Neural cell (in vitro differentiated cells): ENCODE results near the gene NUP50. TPM values are rescaled to one million over a fixed set of nuclear protein-coding genes. Genes with fewer than 3 reads are reported as not detected.

Experiments used
- H2AFZ ChIP-seq: fragments of 200-600, 300-800 bp; sonication (generic), shearing (Covaris generic); 2 replicates; pipeline ENCODE4 v1.6.0; 2014; ENCODE audit warnings: low read depth, mild to moderate bottlenecking, antibody characterized with exemption, low read length, moderate library complexity
- H3F3A ChIP-seq: fragments of 200-600 bp; shearing (Covaris generic); 2 replicates; pipeline ENCODE4 v1.6.1; 2016; ENCODE audit warnings: mild to moderate bottlenecking, moderate library complexity, mixed read lengths, antibody characterized with exemption, low read length; ENCODE audit not compliant: insufficient read depth, poor library complexity, severe bottlenecking
- H3K27ac ChIP-seq: fragments of 200-600, 300-800 bp; sonication (generic), shearing (Covaris generic); 2 replicates; pipeline ENCODE4 v1.5.1; 2014; ENCODE audit warnings: mild to moderate bottlenecking, low read length, moderate library complexity
- H3K27me3 ChIP-seq: fragments of 300-800, 200-600 bp; sonication (generic), shearing (Covaris generic); 2 replicates; pipeline ENCODE4 v1.6.0; 2014; ENCODE audit warnings: mild to moderate bottlenecking, low read depth, low read length, moderate library complexity; ENCODE audit not compliant: insufficient read depth
- H3K36me3 ChIP-seq: fragments of 300-800, 200-600 bp; sonication (generic), shearing (Covaris generic); 2 replicates; pipeline ENCODE4 v1.5.1; 2014; ENCODE audit warnings: mild to moderate bottlenecking, antibody characterized with exemption, low read length, moderate library complexity; ENCODE audit not compliant: insufficient read depth
- H3K4me2 ChIP-seq: fragments of 300-800, 200-600 bp; sonication (generic), shearing (Covaris generic); 2 replicates; pipeline ENCODE4 v1.6.0; 2014; ENCODE audit warnings: mild to moderate bottlenecking, low read length
- H3K4me3 ChIP-seq: fragments of 300-800, 200-600 bp; sonication (generic), shearing (Covaris generic); 2 replicates; pipeline ENCODE4 v1.5.1; 2014; ENCODE audit warnings: mild to moderate bottlenecking, low read length, moderate library complexity
- H3K79me2 ChIP-seq: fragments of 200-600 bp; shearing (Covaris generic); replicated peaks from 2 replicates; pipeline ENCODE4 v1.6.0; 2014; ENCODE audit warnings: mild to moderate bottlenecking, low read length, moderate library complexity; ENCODE audit not compliant: insufficient read depth
- H3K9ac ChIP-seq: fragments of 300-800, 200-600 bp; sonication (generic), shearing (Covaris generic); 2 replicates; pipeline ENCODE4 v1.6.1; 2016; ENCODE audit warnings: mild to moderate bottlenecking, low read length, mixed read lengths
- H3K9me2 ChIP-seq: fragments of 200-600 bp; shearing (Covaris generic); 2 replicates; pipeline ENCODE4 v1.6.1; 2016; ENCODE audit warnings: mild to moderate bottlenecking, low read length, mixed read lengths; ENCODE audit not compliant: insufficient read depth
- H3K9me3 ChIP-seq: fragments of 200-600, 300-800 bp; sonication (generic), shearing (Covaris generic); 2 replicates; pipeline ENCODE4 v1.6.1; 2016; ENCODE audit warnings: mild to moderate bottlenecking, mixed run types, low read length, moderate library complexity, mixed read lengths
- H4K20me1 ChIP-seq: fragments of 200-600 bp; shearing (Covaris generic); 2 replicates; pipeline ENCODE4 v1.6.1; 2016; ENCODE audit warnings: mild to moderate bottlenecking, mixed run types; ENCODE audit not compliant: insufficient read depth
- EP300 ChIP-seq: fragments of 450-650 bp; conservative IDR thresholded peaks from 2 replicates; pipeline ENCODE4 v1.6.1; 2014; ENCODE audit warnings: antibody characterized with exemption, mild to moderate bottlenecking, moderate library complexity; ENCODE audit not compliant: poor library complexity, severe bottlenecking
- EZH2 ChIP-seq: fragments of 200-600, 300-800 bp; shearing (Covaris generic), sonication (generic); IDR thresholded peaks from 2 replicates; pipeline ENCODE4 v1.6.1; 2014; ENCODE audit warnings: antibody characterized with exemption, low read length, borderline replicate concordance, mild to moderate bottlenecking; ENCODE audit not compliant: insufficient read depth, poor library complexity, severe bottlenecking
- MXI1 ChIP-seq: fragments of 450-650 bp; conservative IDR thresholded peaks from 2 replicates; pipeline ENCODE4 v1.6.1; 2014; ENCODE audit warnings: antibody characterized with exemption, mild to moderate bottlenecking; ENCODE audit not compliant: poor library complexity, severe bottlenecking
- POLR2AphosphoS5 ChIP-seq: IDR thresholded peaks from 2 replicates; pipeline ENCODE4 v1.6.1; 2012
- RAD21 ChIP-seq: fragments of 450-650 bp; conservative IDR thresholded peaks from 2 replicates; pipeline ENCODE4 v1.6.1; 2014; ENCODE audit warnings: antibody characterized with exemption, mild to moderate bottlenecking, moderate library complexity
- SMC3 ChIP-seq: fragments of 450-650 bp; conservative IDR thresholded peaks from 2 replicates; pipeline ENCODE4 v1.6.1; 2014; ENCODE audit warnings: antibody characterized with exemption, mild to moderate bottlenecking, moderate library complexity; ENCODE audit not compliant: poor library complexity
- TAF1 ChIP-seq: IDR thresholded peaks from 2 replicates; pipeline ENCODE4 v1.6.1; 2012; ENCODE audit warnings: low read depth
- polyA plus RNA-seq: library from polyadenylated mRNA; depleted of rRNA; stranded (reverse); fragments of >200 nt; gene quantifications from 2 replicates; pipeline ENCODE4 v1.2.3, GENCODE V29; 2014
- TF ChIP-seq, protein P1 (sequence below): fragments of 450-650 bp; IDR thresholded peaks from 2 replicates; pipeline ENCODE4 v1.5.1; 2014; ENCODE audit warnings: antibody characterized with exemption, mild to moderate bottlenecking, moderate library complexity; ENCODE audit not compliant: poor library complexity, severe bottlenecking
- TF ChIP-seq, protein P2 (sequence below): IDR thresholded peaks from 2 replicates; pipeline ENCODE4 v1.6.1; 2012; ENCODE audit warnings: borderline replicate concordance

The NUP50 gene
- polyA plus RNA-seq, 1 donor from 2014 or later = 38.7 TPM

DNA sequence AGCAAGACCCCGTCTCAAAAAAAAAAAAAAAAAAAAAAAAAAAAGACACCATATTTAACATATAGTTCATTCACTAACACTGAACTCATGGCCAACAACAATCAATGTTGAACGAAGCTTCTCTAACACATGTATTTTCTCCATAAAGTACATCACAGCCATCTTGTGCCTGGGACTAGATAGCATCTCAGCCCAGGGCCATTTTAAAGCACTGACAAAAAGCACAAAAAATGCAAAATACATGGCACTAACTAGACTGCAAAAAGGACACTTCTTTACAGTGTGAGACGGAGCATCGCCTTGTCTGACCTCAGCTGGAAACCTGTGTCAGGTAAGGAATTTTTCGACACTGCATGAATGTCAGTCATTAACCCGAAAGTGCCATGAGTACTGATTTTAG, 53.6 kb downstream of the NUP50 start:
- no peaks in the 10 kb centered on the region for H3K27me3 ChIP-seq
- peaks cover 41% of the 10 kb centered on the region for H3K79me2 ChIP-seq
- no peaks in the 10 kb centered on the region for H3F3A ChIP-seq
- peaks cover 4% of the 10 kb centered on the region for H4K20me1 ChIP-seq
- TF ChIP-seq RAD21 (no peak), POLR2AphosphoS5 (no peak), TAF1 (no peak), SMC3 (no peak), EP300 (no peak), EZH2 (no peak), MXI1 (no peak)
- TF ChIP-seq, protein P1, sequence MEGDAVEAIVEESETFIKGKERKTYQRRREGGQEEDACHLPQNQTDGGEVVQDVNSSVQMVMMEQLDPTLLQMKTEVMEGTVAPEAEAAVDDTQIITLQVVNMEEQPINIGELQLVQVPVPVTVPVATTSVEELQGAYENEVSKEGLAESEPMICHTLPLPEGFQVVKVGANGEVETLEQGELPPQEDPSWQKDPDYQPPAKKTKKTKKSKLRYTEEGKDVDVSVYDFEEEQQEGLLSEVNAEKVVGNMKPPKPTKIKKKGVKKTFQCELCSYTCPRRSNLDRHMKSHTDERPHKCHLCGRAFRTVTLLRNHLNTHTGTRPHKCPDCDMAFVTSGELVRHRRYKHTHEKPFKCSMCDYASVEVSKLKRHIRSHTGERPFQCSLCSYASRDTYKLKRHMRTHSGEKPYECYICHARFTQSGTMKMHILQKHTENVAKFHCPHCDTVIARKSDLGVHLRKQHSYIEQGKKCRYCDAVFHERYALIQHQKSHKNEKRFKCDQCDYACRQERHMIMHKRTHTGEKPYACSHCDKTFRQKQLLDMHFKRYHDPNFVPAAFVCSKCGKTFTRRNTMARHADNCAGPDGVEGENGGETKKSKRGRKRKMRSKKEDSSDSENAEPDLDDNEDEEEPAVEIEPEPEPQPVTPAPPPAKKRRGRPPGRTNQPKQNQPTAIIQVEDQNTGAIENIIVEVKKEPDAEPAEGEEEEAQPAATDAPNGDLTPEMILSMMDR = no peak
- TF ChIP-seq, protein P2, sequence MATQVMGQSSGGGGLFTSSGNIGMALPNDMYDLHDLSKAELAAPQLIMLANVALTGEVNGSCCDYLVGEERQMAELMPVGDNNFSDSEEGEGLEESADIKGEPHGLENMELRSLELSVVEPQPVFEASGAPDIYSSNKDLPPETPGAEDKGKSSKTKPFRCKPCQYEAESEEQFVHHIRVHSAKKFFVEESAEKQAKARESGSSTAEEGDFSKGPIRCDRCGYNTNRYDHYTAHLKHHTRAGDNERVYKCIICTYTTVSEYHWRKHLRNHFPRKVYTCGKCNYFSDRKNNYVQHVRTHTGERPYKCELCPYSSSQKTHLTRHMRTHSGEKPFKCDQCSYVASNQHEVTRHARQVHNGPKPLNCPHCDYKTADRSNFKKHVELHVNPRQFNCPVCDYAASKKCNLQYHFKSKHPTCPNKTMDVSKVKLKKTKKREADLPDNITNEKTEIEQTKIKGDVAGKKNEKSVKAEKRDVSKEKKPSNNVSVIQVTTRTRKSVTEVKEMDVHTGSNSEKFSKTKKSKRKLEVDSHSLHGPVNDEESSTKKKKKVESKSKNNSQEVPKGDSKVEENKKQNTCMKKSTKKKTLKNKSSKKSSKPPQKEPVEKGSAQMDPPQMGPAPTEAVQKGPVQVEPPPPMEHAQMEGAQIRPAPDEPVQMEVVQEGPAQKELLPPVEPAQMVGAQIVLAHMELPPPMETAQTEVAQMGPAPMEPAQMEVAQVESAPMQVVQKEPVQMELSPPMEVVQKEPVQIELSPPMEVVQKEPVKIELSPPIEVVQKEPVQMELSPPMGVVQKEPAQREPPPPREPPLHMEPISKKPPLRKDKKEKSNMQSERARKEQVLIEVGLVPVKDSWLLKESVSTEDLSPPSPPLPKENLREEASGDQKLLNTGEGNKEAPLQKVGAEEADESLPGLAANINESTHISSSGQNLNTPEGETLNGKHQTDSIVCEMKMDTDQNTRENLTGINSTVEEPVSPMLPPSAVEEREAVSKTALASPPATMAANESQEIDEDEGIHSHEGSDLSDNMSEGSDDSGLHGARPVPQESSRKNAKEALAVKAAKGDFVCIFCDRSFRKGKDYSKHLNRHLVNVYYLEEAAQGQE = no peak
- H3K9ac ChIP-seq = no peak overlapping the region
- H2AFZ ChIP-seq = no peak overlapping the region
- no peak overlapping the region for H3K4me3 ChIP-seq
- H3K9me3 ChIP-seq = no peaks in the 10 kb centered on the region
- no peaks in the 10 kb centered on the region for H3K9me2 ChIP-seq
- no peaks in the 10 kb centered on the region for H3K36me3 ChIP-seq
- H3K4me2 ChIP-seq = no peak overlapping the region
- H3K27ac ChIP-seq = no peak overlapping the region

DNA sequence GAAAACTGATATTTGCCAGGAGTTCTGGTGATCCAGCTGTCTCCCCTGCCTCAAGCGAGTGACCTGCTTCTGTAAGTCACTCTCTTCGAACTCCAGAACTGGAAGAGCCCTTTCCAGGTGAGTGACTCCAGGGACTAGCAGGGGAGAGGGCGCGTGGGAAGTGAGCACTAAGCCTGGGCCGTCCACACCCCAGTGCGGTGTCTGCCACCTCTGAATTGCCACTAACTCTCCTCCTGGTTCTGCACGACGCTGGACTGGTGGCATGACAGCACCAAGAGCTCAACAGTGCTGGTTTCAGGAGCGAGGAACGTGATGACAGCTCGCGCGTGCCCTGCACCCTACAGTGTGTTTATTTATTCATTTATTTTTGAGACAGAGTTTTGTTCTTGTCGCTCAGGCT, 54.1 kb downstream of the NUP50 start:
- Histone ChIP-seq H3K36me3 (no peaks in the 10 kb centered on the region), H2AFZ (no peak overlapping the region), H3F3A (no peaks in the 10 kb centered on the region), H3K9me3 (no peaks in the 10 kb centered on the region), H3K9me2 (peaks cover 2% of the 10 kb centered on the region), H3K27me3 (no peaks in the 10 kb centered on the region), H4K20me1 (peaks cover 6% of the 10 kb centered on the region), H3K4me3 (no peak overlapping the region), H3K27ac (no peak overlapping the region), H3K9ac (no peak overlapping the region), H3K79me2 (peaks cover 41% of the 10 kb centered on the region), H3K4me2 (no peak overlapping the region)
- TF ChIP-seq, protein P1 = no peak
- TF ChIP-seq, protein P2 = no peak
- TF ChIP-seq SMC3 (no peak), EZH2 (no peak), TAF1 (no peak), POLR2AphosphoS5 (no peak), EP300 (no peak), RAD21 (no peak), MXI1 (no peak)
